NCI-H2171 treated with DMSO at 0.1 percent for 48 hours (cell line): ENCODE data around the gene PBOV1.

Experiments
- DNase-seq: peaks from one replicate; lab custom pipeline; 2025; lab: John Stamatoyannopoulos, UW

PBOV1 gene

DNA sequence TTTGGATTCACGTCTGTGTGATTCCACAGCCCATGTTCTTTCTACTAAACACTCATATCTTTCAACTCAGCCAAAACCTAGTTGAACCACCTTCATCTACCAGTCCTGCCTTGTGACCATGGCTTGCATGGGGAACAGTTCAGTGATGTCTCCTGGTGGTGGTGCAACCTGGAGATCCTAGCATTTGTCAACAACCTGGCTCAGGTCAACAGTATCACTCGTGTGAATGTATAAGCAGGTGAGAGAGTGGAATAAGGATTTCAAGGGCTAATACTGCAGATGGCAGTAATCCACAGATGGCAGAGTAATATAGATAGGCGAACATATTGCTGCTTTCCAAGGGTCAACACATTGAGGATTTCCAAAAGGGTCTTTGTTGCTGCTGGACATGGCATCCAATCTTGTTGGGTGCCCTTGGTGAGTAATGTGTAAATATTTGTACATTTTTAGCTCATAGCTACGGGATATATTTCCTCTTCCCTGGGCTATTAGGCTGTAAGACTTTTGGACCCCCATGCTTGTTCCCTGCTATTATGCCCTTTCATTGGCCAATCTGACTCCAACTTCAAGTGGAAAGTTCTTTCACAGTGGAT lies 13.4 kb downstream of the PBOV1 start:
- DNase-seq, result no peak

DNA sequence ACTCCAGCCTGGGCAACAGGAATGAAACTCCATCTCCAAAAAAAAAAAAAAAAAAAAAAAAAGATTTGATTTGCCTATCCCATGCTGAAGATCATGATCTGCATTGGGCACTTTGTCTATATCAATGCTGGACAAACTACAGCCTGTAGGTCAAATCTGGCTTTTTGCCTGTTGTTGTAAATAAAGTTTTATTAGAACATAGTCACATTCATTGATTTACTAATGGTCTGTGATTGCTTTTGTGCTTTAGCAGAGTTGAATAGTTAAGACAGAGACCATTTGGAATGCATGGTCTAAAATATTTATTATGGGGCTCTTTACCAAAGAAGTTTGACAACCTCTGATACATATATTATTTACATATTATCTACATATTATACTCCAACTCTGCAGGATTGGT lies 14.0 kb downstream of the PBOV1 start:
- DNase-seq, result no peak

DNA sequence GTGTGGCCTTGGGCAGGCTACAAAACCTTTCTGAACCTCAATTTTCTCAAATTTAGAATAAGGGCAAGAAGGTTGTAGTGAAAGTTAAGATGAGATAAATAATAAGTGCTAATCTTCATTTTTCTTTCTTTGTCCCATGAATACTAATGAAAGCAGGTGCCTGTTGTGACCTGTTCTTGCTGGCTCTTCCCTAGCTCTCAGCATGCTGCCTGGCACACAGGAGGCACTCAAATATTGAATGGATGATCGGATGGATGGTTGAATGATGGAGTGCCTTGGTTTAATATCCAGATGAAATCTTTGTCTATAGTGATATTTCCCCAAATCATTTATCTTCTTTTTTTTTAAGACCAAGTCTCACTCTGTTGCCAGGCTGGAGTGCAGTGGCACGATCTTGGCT lies 15.0 kb downstream of the PBOV1 start:
- no peak for DNase-seq

DNA sequence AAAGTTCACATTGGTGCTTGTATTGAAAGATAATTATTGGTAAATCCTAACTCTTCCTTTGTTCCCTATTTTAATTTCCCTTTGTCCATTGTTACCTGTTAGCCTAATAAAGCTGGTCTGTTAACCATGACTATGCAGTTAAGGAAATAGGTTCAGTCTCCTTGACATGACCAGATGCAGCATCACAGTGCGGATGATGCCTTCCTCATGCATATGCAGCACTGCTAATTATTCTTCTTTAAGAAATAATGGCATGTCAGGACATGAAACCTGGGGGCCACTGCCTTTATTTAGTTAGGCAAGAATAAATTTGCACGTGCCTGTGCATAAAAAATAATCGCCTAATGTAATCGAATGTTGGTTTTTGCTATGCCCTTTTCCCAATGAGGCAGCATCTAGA lies 16.5 kb downstream of the PBOV1 start:
- no peak for DNase-seq

DNA sequence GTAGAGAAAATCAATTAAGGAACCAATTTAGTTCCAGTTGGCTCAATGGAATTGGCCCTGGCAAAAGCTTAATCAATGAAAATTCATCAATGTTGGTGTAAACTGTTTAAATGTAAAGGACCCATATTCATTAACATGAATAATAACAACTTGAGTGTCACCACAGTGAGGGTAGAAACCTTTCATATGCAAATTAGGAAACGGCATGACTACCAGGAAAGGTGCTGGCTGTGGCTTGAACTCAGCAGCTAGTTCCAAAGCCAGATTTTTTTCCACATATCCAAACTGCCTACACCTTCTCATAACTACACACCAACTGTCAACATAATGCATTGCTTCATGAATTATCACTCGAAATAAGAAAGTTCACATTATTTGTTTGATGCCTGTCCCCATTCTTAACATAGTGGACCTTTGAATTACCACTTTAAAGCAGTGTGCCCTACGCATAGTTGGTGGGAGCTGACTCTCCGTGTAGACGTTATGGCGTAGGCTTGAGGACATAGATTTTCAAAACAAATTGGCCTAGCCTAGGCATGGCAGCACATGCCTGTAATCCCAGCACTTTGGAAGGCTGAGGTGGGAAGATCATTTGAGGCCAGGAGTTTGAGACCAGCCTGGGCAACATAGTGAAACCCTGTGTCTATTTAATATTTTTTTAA lies 19.7 kb downstream of the PBOV1 start:
- no peak for DNase-seq

DNA sequence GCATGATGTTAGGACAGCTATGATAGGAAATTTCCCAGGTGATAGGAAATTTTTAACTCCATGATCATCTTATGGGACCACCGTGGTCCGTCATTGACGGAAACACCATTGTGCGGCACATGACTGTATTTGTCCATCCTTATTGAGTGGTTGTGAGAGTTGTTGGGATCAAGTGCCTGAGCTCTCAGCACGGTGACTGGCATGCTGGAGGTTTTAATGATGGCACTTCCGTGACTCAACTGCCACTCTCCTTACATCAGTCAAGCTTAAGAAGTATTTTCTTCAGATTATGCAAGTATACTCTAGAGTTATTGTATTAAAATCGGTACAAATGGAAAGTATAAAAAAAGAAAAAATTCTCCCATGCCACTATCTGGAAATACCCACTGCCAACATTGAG lies 20.7 kb downstream of the PBOV1 start:
- no peak for DNase-seq

DNA sequence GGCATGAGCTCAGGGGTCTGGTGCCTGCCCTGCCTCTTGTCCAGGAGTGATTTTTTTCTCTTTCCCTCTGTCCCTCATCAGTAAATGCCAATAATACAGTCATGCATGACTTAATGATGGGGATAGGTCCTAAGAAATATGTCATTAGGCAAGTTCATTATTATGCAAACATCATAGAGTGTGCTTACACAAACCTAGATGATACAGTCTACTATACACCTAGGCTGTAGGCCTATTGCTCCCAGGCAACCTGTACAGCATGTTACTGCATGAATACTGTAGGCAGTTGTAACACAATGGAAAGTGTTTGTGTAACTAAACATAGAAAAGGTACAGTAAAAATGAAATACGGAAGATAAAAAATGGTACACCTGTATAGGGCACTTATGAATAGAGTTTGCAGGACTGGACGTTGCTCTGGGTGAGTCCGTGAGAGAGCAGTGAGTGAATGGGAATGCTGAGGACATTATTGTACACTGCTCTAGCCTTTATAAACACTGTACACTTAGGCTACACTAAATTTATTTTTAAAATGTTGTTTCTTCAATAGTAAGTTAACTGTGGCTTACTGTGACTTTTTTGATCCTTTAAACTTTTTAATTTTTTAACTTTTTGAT lies 22.1 kb downstream of the PBOV1 start:
- DNase-seq, result no peak

DNA sequence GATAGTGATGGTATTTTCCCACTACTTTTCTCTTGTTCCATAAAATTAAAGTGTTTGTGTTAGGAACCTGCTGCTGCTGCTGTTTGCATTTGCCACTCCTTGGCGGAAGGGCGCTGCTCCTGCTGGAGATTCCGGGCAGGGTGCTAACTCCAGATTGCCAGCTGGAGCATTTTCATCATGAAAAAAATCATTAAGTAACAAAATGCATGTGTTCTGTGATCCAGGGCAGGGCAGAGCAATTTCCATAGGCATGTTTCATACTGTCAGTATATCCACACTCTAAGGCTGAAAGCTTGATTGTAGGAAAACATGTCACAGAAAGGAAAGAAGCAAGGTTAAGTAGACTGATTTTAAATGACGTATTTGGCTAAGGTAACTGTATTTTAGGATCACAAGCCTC lies 24.0 kb downstream of the PBOV1 start:
- DNase-seq, result peak; percentile 68

DNA sequence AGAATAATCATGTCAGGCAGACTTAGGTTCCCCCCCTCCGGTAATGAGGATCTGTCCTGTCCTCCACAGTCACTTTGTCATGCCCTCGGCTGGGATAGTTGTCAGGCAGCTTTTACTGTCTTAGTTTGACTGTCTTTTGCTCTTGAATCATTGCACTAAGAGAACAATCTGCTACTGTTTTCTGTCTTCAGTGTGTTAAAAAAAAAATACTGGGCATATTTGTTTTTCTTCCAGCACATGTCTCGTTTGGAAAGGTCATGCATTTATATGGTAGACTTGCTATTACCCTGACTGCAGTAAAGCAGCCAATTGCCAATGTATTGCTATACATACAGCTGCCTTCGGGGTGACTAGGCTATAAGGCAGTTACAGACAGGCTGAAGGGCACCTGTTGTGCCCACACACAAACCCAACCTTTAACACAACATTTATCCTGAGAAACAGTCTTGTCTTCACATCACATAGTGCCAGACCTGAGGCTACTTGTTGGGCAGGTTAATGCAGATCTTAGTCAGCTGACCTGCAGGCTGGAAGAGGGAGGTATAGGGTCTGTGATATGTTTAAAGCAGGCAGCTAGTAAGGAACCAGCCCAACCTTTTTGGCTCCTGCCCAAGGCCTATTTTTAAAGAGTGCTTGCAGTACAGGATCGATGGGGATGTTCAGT lies 29.9 kb downstream of the PBOV1 start:
- peak; percentile 45 for DNase-seq

DNA sequence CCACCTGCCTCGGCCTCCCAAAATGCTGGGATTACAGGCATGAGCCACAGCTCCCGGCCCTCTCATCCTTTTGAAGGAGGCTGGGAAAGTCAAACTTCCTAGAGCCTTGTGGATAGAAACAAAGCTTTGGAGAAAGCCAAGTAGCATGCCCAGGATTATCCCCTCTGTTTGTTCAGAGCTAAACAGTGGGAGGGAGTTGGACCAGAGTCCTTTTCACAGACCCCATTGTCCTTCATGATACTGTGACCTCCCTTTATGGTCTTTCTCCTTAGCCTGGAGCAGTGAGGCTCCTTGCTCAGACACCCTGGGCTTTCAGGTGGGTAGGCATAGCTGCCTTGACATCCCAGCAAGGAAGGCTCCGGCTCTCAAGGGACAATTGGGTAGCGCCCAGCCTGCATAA lies 31.1 kb downstream of the PBOV1 start:
- no peak for DNase-seq

DNA sequence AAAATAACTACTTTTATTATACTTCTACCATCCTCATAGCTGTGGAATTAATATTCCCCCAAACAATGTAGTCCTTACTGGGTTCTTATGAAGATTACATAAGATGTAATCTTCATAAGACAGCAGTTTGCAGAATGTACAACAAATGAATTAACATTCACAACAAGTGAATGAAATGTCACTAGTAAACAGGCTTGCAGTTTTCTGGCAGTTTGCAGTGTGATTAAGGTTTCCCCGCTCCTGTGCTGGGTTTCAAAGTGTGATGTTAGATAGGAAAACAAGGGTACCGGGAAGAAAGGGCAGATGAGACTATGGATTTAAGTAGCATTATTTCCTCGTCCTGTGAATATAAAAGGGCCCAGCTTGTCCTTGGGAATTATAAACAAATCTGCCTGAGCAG lies 34.1 kb downstream of the PBOV1 start:
- no peak for DNase-seq

DNA sequence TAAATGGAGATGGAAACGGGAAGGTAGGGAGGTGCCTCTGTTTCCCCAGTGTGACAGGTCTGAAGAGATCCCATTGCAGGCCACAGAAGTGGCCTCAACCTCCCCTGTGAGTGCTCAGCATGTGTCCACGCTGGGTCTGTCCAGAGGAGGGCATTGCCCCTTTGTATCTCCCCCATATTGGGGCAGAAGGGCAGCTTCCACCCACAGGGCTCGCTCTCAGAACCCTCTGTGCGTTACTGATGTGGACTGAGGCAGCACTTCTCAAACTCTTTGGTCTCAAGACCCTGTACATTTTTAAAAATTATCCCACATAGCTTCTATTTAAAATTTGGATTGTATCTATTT lies 34.5 kb downstream of the PBOV1 start:
- no peak for DNase-seq

DNA sequence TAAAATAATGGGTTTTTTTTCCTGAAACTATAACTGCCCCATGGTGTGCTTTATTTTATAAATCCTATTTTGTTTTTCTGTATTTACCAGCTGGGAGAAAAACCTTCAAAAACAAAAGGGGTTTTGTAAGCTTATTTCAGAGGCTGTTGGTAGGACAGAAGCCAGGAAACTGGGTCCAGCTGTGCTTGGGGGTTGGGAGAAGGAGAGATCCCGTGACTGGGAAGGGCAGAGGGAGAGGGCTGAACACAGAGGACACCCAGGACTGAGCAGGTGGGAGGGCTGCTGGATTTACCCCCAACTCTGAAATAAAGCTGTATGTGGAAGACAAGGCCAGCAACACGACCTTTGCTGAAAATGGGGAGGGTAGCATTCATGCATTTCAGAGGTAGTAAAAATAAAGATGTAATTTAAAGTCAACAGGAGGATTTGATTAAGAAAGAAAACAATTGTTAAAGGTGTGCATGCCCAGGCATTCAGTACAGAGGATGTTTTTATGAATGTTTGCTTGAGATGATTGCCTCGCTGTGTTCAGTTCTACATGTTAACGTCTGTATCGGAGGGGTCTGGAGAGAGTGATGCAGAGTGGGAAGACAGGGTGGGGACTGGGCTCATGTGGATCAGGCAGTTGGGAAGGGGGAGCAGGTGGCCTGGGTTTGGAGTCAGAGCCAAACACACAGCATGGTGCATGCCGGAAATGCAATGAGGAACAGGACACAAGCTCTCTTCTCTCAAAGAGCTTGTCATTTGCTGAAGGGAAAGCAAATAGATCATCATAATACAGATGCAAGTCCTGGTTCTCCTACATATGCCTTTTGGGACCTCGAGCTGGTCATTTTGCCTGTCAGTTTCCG lies 35.1 kb downstream of the PBOV1 start:
- DNase-seq, result peak; percentile 54

DNA sequence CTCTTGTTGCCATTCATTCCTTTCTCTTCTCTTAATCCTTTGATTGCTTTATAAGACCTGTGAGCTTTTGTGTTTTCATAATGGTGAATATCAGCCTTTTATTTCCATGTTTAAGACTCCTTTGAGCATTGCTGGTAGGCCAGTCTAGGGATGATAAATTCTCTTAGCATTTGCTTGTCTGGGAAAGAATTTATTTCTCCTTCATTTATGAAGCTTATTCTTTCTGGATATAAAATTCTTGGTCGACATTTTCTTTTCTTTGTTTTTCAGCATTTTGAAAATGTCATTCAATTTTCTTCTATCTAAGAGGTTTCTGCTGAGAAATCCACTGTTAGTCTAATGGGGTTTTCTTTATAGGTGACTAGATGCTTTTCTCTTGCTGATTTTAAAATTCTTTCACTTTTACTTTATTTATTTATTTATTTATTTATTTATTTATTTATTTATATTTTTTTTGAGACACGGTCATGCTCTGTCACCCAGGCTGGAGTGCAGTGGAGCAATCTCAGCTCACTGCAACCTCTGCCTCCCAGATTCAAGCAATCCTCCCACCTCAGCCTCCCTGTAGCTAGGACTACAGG lies 41.5 kb downstream of the PBOV1 start:
- no peak for DNase-seq

DNA sequence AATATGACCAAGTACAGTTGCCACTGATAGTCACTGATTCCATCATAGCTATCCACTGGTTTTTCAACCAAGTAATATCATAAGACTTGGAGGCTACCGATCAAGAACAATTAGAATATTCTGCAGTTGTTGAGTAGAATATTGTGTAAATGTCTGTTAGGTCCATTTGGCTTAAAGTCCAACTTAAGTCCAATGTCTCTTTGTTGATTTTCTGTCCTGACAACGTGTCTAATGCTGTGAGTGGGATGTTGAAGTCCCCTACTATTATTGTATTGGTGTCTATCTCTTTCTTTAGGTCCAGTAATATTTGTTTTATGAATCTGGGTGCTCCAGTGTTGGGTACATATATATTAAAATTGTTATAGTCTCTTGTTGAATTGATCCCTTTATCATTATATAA lies 42.7 kb downstream of the PBOV1 start:
- DNase-seq, result no peak
